Astrocyte of the cerebellum (primary cell): ENCODE data around the gene SBNO1.

Experiments
- DNase-seq: peaks from one replicate; pipeline ENCODE4 v3.0.0-alpha.2; 2011; ENCODE audit warnings: low read depth
- H3K4me3 ChIP-seq: 2 replicates; pipeline ENCODE4 v1.5.1; 2011; ENCODE audit warnings: mild to moderate bottlenecking, low read depth, low read length, moderate library complexity
- CTCF ChIP-seq: IDR thresholded peaks from 2 replicates; pipeline ENCODE4 v1.5.1; 2012; ENCODE audit warnings: low read length, low read depth, moderate library complexity, mild to moderate bottlenecking; ENCODE audit errors: missing control alignments
- in situ Hi-C: cut with HindIII; loops from 2 replicates; pipeline ENCODE4 v1.10.0; 2017; ENCODE audit warnings: low sequenced_read_pairs

Gene SBNO1

DNA sequence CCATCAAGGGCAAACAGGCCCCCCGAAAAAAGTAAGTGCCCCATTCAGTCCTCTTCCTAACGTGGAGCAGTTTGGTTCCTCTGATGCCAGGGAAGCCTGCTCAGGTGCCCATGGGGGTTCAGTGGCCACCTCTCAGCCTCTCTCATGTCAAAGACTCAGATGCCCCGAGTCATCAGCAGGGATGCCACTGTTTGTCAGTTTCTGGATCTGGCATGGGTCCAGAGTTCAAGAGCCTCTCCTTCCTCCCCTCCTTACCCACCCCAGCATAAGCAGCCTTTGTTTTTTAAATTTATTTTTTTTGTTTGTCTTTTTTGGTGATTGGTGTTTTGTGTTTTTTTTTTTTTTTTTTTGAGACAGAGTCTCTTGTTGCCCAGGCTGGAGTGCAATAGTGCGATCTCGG is 30.6 kb upstream of the SBNO1 start:
- no peak overlapping the region for H3K4me3 ChIP-seq
- TF ChIP-seq CTCF, result no peak
- no peak for DNase-seq
- in situ Hi-C loops, result loop anchor here (5.0 kb wide), 1 partner anchor 77 kb away; no protein-coding TSS in a partner anchor

DNA sequence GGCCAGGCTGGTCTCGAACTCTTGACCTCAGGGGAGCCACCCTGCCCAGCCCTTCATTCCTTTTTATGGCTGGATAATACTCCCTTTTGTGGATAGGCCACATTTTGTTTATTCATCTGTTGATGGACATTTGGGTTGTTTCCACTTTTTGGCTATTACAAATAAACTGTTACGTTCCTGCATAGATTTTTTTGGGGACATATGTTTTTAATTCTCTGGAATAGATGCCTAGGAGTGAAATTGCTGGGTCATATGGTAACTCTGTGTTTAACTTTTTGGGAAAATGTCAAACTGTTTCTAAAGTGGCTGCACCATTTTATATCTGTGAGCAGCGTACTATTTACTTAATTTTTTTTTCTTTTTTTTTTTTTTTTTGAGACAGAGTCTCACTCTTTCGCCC is 29.1 kb upstream of the SBNO1 start:
- in situ Hi-C loops, result no loop called here
- H3K4me3 ChIP-seq, result no peak overlapping the region
- no peak for DNase-seq
- TF ChIP-seq CTCF, result no peak

- no peak for TF ChIP-seq CTCF
- in situ Hi-C loops, result no loop called here
- no peak for DNase-seq
- H3K4me3 ChIP-seq, result no peak overlapping the region
Observed at GRCh38 chr12:123391546-123392343, 27.1 kb upstream of the SBNO1 start.

GRCh38 chr12:123390498-123391426 is 26.1 kb upstream of the SBNO1 start:
- no peak for DNase-seq
- TF ChIP-seq CTCF, result peak; percentile 12
- peak overlapping the region; percentile 62 for H3K4me3 ChIP-seq
- in situ Hi-C loops, result no loop called here

- in situ Hi-C loops, result no loop called here
- H3K4me3 ChIP-seq, result peak overlapping the region; percentile 62
- TF ChIP-seq CTCF, result no peak
- no peak for DNase-seq
Observed at GRCh38 chr12:123389560-123390351, 25.1 kb upstream of the SBNO1 start.

- DNase-seq, result no peak
- in situ Hi-C loops, result no loop called here
- no peak for TF ChIP-seq CTCF
- peak overlapping the region; percentile 65 for H3K4me3 ChIP-seq
Observed at GRCh38 chr12:123388951-123389559, 24.4 kb upstream of the SBNO1 start.
